Testis (tissue), 2 donors: ENCODE results near the gene CREB3L1.

Experiments used
- POLR2A ChIP-seq: fragments of 450-650 bp; IDR thresholded peaks from one replicate; pipeline ENCODE4 v1.6.1; 2017; ENCODE audit warnings: antibody characterized with exemption, mild to moderate bottlenecking, moderate library complexity
- TF ChIP-seq, protein P1 (sequence below), 3 experiments: fragments of 450-650 bp in 2 of 3; fragments of 200-600 bp in 1 of 3; sonication (generic) in 1 of 3; IDR thresholded peaks; one replicate each; pipeline ENCODE4 v1.5.1; 2016 to 2019; ENCODE audit warnings: antibody characterized with exemption in 3 of 3, mild to moderate bottlenecking in 2 of 3, moderate library complexity in 1 of 3

DNA sequence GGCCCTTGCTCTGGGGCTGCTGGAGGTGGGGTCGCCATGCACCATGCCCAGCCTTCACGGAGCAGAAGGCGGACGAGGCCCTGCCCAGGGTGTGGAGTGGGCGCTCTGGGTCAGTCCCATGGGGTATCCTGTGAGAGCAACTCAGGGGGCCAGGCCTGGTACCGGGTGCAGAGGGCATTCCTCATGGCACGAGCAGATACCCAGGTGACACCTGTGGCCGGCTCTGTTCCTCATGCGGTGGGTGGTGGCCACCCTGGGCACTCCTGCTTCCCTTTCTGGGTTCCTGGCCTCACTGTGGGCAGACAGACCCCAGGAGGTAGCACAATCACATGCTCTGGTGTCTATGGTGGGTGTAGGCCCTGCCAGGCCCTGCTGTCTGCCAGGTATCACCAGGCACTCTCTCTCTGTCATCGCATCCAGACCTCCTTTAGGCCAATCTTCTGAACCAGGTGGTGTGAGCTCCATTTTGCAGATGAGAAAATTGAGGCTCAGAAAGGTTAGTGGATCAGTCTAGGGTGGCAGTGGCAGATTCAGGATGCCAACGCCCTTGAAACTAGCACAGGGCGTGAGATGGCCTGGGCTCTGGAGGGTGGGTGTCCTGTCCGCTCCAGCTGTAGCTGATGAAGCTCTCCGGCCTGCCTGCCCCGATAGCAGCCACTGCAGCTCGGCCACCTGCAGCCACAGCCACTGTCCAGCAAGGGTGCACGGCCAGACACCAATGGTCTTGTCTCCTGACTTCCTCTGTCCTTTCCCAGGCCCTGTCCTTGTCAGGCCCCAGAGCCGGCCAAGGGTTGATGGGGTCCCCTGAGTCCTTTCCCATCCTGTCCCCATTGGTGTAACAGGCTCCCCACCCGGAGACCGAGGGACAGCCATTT, 84.9 kb downstream of the CREB3L1 start:
- no peak for TF ChIP-seq POLR2A
- TF ChIP-seq, protein P1, sequence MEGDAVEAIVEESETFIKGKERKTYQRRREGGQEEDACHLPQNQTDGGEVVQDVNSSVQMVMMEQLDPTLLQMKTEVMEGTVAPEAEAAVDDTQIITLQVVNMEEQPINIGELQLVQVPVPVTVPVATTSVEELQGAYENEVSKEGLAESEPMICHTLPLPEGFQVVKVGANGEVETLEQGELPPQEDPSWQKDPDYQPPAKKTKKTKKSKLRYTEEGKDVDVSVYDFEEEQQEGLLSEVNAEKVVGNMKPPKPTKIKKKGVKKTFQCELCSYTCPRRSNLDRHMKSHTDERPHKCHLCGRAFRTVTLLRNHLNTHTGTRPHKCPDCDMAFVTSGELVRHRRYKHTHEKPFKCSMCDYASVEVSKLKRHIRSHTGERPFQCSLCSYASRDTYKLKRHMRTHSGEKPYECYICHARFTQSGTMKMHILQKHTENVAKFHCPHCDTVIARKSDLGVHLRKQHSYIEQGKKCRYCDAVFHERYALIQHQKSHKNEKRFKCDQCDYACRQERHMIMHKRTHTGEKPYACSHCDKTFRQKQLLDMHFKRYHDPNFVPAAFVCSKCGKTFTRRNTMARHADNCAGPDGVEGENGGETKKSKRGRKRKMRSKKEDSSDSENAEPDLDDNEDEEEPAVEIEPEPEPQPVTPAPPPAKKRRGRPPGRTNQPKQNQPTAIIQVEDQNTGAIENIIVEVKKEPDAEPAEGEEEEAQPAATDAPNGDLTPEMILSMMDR (IDR thresholded peaks at IDR 0.05): no peak
